Lung microvascular endothelial cell (primary cell): ENCODE measurements around the gene STOX2. TPM values are rescaled to one million over a fixed set of nuclear protein-coding genes. Genes with fewer than 3 reads are reported as not detected.

Experiments used
- DNase-seq, 2 donors: peaks; one replicate each; pipeline versions ENCODE4 v3.0.0 to v3.0.0-alpha.2; 2010; ENCODE audit warnings: low read depth in 2 of 2
- total RNA-seq: library from RNA; depleted of rRNA; stranded (reverse); fragments of >200 nt; gene quantifications from 2 replicates; pipeline ENCODE4 v1.2.1, GENCODE V29; 2014

Gene STOX2
- total RNA-seq = 3.9 and 24.2 TPM in 2 replicates

- DNase-seq = peak; percentile 34 to 69
Observed at GRCh38 chr4:183905081-183905592, at the start of gene STOX2. Gene STOX2, plus strand, starts transcription at chr4:183905307. Its CDS starts 1,484 bp downstream, at chr4:183906791.

GRCh38 chr4:183855323-183856190 is 49.5 kb upstream of the STOX2 start:
- DNase-seq = no peak

- no peak for DNase-seq
Observed at GRCh38 chr4:183857040-183857439, 48.1 kb upstream of the STOX2 start.

- DNase-seq = no peak
Observed at GRCh38 chr4:183858011-183858615, 47.0 kb upstream of the STOX2 start.

GRCh38 chr4:183860119-183860518 is 45.0 kb upstream of the STOX2 start:
- no peak for DNase-seq

GRCh38 chr4:183860731-183861130 is 44.4 kb upstream of the STOX2 start:
- peak in 1 of 2 donors; percentile 25 for DNase-seq

GRCh38 chr4:183861426-183861825 is 43.7 kb upstream of the STOX2 start:
- DNase-seq = no peak

- no peak for DNase-seq
Observed at GRCh38 chr4:183863155-183863825, 41.8 kb upstream of the STOX2 start.

- no peak for DNase-seq
Observed at GRCh38 chr4:183867247-183867646, 37.9 kb upstream of the STOX2 start.

- no peak for DNase-seq
Observed at GRCh38 chr4:183870997-183871396, 34.1 kb upstream of the STOX2 start.

GRCh38 chr4:183871581-183871980 is 33.5 kb upstream of the STOX2 start:
- DNase-seq = no peak

- no peak for DNase-seq
Observed at GRCh38 chr4:183872531-183872930, 32.6 kb upstream of the STOX2 start.

GRCh38 chr4:183873409-183874185 is 31.5 kb upstream of the STOX2 start:
- no peak for DNase-seq

- DNase-seq = no peak
Observed at GRCh38 chr4:183875251-183875825, 29.8 kb upstream of the STOX2 start.

GRCh38 chr4:183876268-183876934 is 28.7 kb upstream of the STOX2 start:
- DNase-seq = peak; percentile 59 to 71

- no peak for DNase-seq
Observed at GRCh38 chr4:183878251-183878970, 26.7 kb upstream of the STOX2 start.

- no peak for DNase-seq
Observed at GRCh38 chr4:183885205-183885720, 19.8 kb upstream of the STOX2 start.

GRCh38 chr4:183887351-183887750 is 17.8 kb upstream of the STOX2 start:
- no peak for DNase-seq

- no peak for DNase-seq
Observed at GRCh38 chr4:183888564-183888963, 16.5 kb upstream of the STOX2 start.

GRCh38 chr4:183889190-183889589 is 15.9 kb upstream of the STOX2 start:
- DNase-seq = no peak
